ENCODE measurements around the gene MGLL.

Gene MGLL

DNA sequence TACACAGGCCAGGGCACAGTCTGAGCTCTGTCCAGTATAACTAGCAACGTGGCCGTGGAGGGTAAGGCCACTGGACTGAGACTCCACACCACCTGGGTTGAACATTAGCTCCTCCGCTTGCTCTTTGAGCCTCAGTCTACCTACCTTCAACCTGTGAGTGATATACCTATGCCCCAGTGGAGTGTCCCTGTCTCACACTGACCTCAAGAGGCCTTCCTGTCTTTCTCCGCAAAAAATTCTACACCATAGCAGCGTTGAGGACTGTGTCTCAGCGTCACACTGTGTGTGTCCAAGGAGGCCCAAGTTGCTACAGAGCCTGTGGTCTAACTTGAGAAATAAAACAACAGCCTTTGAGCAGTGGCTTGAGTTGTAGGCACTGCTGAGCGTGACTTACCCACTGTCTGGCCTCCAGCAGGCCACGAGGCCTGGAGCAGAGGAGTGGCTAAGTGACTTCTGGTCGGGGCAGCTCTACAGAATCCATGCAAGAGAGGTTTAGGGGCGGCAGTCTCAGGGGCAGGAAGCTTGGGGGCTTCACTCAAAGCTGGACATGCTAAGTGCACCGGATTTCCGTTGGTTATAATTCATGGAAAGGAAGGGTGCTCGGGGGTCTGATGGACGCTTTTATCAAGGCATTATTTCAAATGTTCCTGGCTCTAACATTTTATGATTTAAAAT, 2.0 kb upstream of the MGLL start:
- H3K36me3 Mint-ChIP-seq, result no peaks in the 10 kb centered on the region
- H3K27me3 Mint-ChIP-seq, result peaks cover 15% of the 10 kb centered on the region
- ATAC-seq (ENCODE audit: low read depth), result no peak
- DNase-seq (ENCODE audit: low spot score in 2 of 2), result no peak
- peaks cover 16% of the 10 kb centered on the region for H3K4me1 Mint-ChIP-seq
- H3K4me3 Mint-ChIP-seq, result peak overlapping the region; percentile 79
- no peak overlapping the region for H3K27ac Mint-ChIP-seq
- H3K9me3 Mint-ChIP-seq, result peaks cover 6% of the 10 kb centered on the region

DNA sequence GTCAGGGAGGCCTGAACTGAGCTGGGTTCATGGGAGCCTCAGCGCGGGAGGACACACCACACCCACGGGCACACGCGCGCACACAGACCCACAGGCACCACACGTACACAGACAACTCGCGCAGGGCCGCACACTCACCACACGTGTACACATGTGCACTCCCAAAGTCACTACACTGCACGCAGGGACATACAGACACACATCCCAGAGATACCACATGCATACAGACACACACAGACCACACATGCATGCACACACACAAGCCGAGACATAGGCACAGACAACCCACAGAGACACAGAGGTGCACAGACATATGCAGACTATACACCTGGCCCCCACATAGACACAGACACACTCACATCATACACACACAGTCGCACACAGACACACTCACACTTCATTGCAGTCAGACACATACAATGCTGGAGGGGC, 1.1 kb upstream of the MGLL start:
- Mint-ChIP-seq H3K27ac (peak overlapping the region; percentile 48), H3K27me3 (peaks cover 15% of the 10 kb centered on the region), H3K4me3 (peak overlapping the region; percentile 79), H3K4me1 (peaks cover 16% of the 10 kb centered on the region), H3K36me3 (no peaks in the 10 kb centered on the region), H3K9me3 (peaks cover 3% of the 10 kb centered on the region)
- ATAC-seq (ENCODE audit: low read depth), result no peak
- DNase-seq (ENCODE audit: low spot score in 2 of 2), result no peak

DNA sequence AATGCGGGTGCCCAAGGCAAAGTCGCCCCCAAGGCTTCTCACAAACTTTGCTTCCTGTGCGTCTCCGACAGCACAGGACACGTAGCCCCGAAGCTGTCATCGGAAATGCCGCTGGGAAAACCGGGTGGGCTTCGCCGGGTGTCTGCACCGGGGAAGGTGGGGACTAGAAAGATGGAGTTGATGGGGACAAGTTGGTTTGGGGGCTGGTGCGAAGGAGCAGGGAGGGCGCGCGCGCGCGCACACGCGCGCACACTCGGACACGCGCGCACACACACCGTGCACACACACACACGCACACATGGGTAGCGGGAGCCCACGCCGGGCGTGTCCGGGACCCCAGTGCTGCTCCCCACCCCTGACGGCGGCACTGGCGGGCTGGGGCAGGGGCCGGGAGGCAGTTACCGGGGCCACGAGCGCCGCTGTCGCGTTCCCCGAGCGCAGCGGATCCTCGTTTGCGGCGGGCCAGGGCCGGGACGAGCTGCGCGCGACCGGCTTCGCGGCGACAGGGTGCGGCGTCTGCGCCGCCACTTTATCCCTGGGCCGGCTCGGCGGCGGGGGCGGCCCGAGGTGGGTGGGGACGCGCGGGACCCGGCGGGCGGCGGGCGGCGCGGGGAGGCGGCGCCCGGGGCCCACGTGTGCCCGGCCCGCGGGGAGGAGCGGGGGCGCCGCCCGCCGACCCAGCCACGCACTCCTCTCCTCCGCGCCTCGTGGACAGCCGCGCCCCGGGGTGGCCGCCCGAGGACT, 539 bp upstream of the MGLL start:
- Mint-ChIP-seq H3K4me3 (peak overlapping the region; percentile 92), H3K4me1 (peaks cover 16% of the 10 kb centered on the region), H3K27ac (peak overlapping the region; percentile 55), H3K27me3 (peaks cover 15% of the 10 kb centered on the region), H3K36me3 (no peaks in the 10 kb centered on the region), H3K9me3 (peaks cover 3% of the 10 kb centered on the region)
- ATAC-seq (ENCODE audit: low read depth), result peak; percentile 62
- peak; percentile 22 to 23 for DNase-seq (ENCODE audit: low spot score in 2 of 2)

DNA sequence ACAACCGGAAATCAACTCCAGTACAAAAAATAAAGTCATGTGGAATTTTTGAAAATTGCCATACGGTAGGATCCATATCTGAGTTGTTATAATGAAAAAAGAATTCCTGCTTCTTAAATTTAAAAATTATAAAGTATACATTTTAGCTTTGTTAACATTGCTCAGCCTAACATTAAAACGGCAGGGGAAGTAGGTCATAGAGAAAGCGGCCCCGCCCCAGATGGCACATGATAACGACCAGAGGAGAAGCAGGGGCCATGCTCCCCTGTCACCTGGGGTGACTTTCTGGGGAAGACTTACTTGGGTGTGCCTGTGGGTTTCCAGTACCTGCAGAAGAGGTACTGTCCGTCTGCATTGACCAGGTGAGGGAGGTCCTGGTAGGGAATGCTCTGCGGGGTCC, 921 bp downstream of the MGLL start:
- DNase-seq (ENCODE audit: low spot score in 2 of 2) (no peak), ATAC-seq (ENCODE audit: low read depth) (peak; percentile 62)
- Mint-ChIP-seq H3K27me3 (peaks cover 13% of the 10 kb centered on the region), H3K4me3 (peak overlapping the region; percentile 46), H3K27ac (peak overlapping the region; percentile 54), H3K9me3 (peaks cover under 1% of the 10 kb centered on the region), H3K36me3 (no peaks in the 10 kb centered on the region), H3K4me1 (peaks cover 16% of the 10 kb centered on the region)

DNA sequence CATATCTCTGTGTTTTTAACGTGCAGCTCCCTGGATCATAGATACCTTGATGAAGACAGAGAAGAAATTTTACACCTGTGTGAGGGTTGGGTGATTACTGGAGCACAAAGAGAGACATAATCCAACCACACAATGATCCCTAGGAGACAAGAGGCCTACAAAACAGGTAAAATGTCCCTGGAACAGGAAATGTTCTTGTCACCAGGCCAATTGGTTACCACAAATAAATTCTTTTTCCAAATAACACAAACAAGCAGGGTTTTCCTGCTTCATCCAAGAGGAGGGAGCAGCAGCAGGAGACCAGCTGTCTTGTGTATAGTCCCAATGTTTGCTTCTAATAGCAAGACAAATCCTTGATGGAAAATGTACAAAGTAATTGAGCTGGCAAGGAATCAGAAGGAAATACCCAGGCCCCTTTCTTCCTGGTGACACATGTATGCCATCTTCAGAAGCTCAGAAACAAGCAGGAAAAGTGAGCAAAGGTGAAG, 1.4 kb downstream of the MGLL start:
- DNase-seq (ENCODE audit: low spot score in 2 of 2) (no peak), ATAC-seq (ENCODE audit: low read depth) (no peak)
- H3K4me1 Mint-ChIP-seq, result peaks cover 16% of the 10 kb centered on the region
- H3K27ac Mint-ChIP-seq, result peak overlapping the region; percentile 54
- no peak overlapping the region for H3K4me3 Mint-ChIP-seq
- no peaks in the 10 kb centered on the region for H3K9me3 Mint-ChIP-seq
- H3K36me3 Mint-ChIP-seq, result no peaks in the 10 kb centered on the region
- H3K27me3 Mint-ChIP-seq, result peaks cover 12% of the 10 kb centered on the region

DNA sequence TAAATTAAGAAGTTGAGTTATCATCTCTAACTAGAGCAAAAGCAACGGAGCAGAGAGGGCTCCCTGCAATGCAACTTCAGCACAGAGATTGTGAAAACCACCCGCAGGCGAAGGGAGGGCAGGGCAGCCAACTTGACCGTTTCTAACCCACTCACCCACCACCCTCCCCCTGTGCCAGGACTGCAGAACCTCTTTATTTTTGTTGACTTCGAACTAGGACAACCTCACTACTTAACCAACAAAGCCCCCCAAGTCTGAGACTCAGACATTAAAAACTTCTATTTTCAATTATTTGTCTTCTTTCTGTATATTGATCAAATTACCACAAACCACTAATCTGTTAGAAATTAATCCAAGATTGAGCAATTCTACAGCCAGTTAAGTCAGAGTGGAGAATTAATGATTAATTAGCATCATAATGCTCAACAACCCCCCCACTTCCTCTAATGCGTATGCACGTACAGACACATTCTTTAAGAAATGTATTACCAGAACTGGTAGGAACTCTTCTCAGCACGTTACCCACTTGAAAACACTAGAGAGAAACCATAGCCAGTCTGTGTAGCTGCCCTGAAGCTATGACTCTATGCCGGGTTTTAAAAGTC, 2.0 kb downstream of the MGLL start:
- H3K36me3 Mint-ChIP-seq, result no peaks in the 10 kb centered on the region
- peaks cover 12% of the 10 kb centered on the region for H3K27me3 Mint-ChIP-seq
- H3K27ac Mint-ChIP-seq, result peak overlapping the region; percentile 54
- H3K4me1 Mint-ChIP-seq, result peaks cover 16% of the 10 kb centered on the region
- no peak for DNase-seq (ENCODE audit: low spot score in 2 of 2)
- H3K4me3 Mint-ChIP-seq, result no peak overlapping the region
- ATAC-seq (ENCODE audit: low read depth), result no peak
- no peaks in the 10 kb centered on the region for H3K9me3 Mint-ChIP-seq

DNA sequence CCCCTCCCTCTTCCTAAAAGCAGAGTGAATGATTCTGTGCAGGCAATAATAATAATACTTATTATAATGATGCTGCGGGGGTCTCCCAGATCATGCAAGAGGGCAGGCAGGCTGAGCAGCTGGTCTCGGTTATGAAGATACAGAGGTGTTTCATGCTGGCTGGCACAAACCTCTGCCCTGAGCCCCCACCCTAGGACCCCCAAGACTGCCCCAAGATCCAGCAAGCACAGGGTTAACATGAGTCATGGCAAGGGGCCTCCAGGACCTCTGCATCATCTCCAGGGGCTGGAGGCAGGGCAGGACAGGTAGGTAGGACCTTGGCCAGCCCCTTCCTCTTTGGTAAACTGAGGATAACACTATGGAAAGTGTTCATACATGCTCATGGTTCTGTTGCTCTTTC, 2.7 kb downstream of the MGLL start:
- Mint-ChIP-seq H3K36me3 (no peaks in the 10 kb centered on the region), H3K4me1 (peaks cover 16% of the 10 kb centered on the region), H3K27me3 (peaks cover 12% of the 10 kb centered on the region), H3K4me3 (no peak overlapping the region), H3K9me3 (no peaks in the 10 kb centered on the region), H3K27ac (no peak overlapping the region)
- ATAC-seq (ENCODE audit: low read depth) (no peak), DNase-seq (ENCODE audit: low spot score in 2 of 2) (no peak)

DNA sequence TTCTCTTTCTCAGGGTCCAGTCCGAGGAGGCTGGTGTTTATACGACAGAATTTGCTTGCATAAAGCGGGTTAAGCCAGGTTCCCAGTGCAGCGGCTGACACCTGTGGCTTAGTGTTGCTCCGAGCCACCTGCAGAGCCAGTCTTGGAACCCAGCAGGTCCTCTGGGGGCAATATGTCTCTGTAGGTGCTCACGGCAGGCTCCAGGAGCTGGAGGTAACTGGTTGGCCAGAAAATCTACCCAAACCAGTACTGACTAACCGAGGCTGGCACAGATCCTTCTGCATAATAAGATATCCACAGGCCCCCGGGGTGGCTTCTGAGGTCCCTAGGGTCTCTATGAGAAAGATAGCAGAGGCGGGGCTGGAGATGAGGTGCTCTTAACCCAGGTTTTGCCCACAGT, 3.2 kb downstream of the MGLL start:
- H3K27me3 Mint-ChIP-seq, result peaks cover 9% of the 10 kb centered on the region
- no peaks in the 10 kb centered on the region for H3K36me3 Mint-ChIP-seq
- H3K27ac Mint-ChIP-seq, result no peak overlapping the region
- no peak overlapping the region for H3K4me3 Mint-ChIP-seq
- no peak for ATAC-seq (ENCODE audit: low read depth)
- no peak for DNase-seq (ENCODE audit: low spot score in 2 of 2)
- no peaks in the 10 kb centered on the region for H3K9me3 Mint-ChIP-seq
- peaks cover 16% of the 10 kb centered on the region for H3K4me1 Mint-ChIP-seq

DNA sequence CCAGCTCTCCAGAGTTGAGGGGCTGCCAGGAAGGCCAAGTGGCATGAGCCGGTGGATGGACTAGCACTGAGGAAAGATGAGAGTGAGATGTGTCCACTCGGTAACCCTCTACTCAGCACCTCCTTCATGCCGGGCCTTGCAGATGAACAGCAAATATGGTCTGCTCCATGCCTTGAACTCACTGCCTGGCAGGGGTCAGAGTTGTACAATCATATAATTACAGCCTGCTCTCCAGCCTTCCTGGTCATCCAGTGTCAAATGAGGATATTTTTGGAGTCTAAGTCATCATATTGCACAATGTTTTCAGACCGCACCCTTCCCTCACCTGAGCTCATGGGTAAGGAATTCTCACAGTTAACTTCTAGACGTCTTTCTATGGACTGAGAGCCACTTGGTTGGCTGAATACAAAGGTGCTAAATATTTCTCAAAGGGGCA, 4.9 kb downstream of the MGLL start:
- peaks cover 11% of the 10 kb centered on the region for H3K4me1 Mint-ChIP-seq
- H3K9me3 Mint-ChIP-seq, result no peaks in the 10 kb centered on the region
- DNase-seq (ENCODE audit: low spot score in 2 of 2), result no peak

DNA sequence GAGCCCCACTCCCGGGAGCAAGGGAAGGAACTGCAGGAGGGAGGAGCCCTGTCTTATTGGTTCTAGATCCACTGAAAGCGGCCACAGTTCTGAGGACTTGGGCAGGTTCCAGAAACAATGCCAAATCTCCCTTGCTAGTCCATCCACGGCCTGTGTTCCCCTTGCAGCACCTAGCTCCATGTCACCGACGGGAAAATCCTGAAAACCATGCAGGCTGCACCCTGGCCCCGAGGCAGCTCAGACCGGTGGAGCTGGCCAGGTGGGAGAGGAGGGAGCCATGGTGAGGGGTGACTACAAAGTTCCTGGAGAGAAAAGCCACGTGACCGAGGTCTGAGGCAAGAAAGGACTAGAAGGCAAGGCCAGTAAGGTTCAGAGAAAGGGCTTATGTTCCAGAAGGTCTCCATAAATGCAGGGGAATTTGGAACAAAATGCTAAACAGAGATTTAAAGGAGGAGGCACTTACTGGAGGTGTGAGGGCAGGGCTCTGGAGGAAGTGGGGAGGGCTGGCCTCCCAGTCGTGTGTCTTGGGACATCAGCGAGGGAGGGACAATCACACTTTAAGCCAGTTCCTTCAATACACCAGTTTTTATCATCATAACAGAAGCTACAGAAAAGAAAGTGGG, 5.4 kb downstream of the MGLL start:
- Mint-ChIP-seq H3K9me3 (no peaks in the 10 kb centered on the region), H3K4me3 (no peak overlapping the region), H3K27me3 (peaks cover 2% of the 10 kb centered on the region), H3K36me3 (no peaks in the 10 kb centered on the region), H3K4me1 (peaks cover 11% of the 10 kb centered on the region), H3K27ac (no peak overlapping the region)
- ATAC-seq (ENCODE audit: low read depth) (no peak), DNase-seq (ENCODE audit: low spot score in 2 of 2) (no peak)

More for the DNA sequence above, 4.9 kb downstream of the MGLL start:
- Mint-ChIP-seq H3K36me3 (no peaks in the 10 kb centered on the region), H3K4me3 (no peak overlapping the region), H3K27me3 (peaks cover 2% of the 10 kb centered on the region), H3K27ac (no peak overlapping the region)
- no peak for ATAC-seq (ENCODE audit: low read depth)

DNA sequence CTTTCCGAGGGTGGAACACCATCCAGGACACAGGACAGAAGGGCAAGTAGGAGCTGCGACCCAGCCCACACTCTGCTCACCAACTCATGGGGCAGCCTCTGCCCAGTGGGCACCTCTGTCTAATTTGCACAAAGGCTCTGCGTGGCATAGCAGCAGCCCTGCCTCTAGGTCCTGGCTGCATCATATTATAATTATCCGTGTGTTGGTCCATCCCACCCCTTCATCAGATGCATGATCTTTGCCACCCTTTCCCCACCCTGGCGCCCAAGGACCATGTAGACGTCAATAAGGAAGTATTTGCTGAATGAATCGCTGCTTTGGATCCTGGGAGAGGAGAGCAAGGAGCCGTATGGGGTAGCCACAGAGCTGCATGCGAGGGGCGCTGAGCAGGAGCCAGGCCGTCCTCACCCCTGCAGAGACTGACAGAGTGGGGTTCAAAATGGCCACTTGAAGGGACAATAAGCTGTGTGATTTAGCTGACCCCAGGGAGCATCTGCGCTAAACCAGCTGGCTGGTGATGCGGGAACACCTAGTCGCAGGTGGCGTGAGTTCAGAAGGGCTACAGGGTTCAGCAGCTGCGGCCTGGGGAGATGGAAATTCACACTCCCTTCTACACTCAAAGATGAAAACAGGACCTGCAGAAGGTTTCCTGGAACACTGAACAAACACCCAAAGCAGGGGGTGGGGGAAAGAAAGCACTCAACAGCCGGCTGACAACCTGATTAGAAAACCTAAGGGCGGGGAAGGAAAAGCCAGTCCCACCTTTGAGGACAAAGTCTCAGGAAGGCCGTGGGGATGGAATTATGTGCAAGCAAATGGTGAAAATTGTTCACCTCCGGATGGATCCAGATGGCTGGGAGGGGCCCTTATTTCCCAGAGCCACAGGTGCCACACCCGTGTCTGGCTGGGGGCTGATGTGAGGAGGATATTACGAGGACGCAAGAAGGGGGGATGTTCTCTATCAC, 6.4 kb downstream of the MGLL start:
- Mint-ChIP-seq H3K4me1 (peaks cover 8% of the 10 kb centered on the region), H3K36me3 (no peaks in the 10 kb centered on the region), H3K9me3 (no peaks in the 10 kb centered on the region), H3K4me3 (no peak overlapping the region), H3K27ac (no peak overlapping the region), H3K27me3 (peaks cover 2% of the 10 kb centered on the region)
- DNase-seq (ENCODE audit: low spot score in 2 of 2) (no peak), ATAC-seq (ENCODE audit: low read depth) (no peak)

DNA sequence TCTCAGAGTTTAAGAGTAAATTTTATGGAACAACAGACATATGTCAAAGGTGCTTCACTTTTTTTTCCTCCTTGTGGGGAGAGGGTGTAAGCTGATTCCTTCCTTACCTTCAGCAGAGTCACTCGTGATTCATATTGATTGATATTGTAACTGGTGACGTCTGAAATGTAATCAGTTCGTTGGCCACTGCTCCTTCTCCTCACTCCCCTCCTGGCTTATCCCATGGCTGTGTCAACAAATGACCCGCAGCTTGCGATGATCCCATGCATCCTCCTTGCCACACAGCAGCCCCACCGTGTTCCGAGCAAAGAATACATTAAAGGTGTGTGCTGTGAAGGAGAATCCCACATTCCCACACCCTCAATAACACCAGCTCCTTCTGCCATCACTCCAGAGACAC, 7.3 kb downstream of the MGLL start:
- Mint-ChIP-seq H3K27ac (no peak overlapping the region), H3K9me3 (no peaks in the 10 kb centered on the region), H3K36me3 (no peaks in the 10 kb centered on the region), H3K4me3 (no peak overlapping the region), H3K27me3 (peaks cover 1% of the 10 kb centered on the region), H3K4me1 (peaks cover 1% of the 10 kb centered on the region)
- no peak for DNase-seq (ENCODE audit: low spot score in 2 of 2)
- no peak for ATAC-seq (ENCODE audit: low read depth)

DNA sequence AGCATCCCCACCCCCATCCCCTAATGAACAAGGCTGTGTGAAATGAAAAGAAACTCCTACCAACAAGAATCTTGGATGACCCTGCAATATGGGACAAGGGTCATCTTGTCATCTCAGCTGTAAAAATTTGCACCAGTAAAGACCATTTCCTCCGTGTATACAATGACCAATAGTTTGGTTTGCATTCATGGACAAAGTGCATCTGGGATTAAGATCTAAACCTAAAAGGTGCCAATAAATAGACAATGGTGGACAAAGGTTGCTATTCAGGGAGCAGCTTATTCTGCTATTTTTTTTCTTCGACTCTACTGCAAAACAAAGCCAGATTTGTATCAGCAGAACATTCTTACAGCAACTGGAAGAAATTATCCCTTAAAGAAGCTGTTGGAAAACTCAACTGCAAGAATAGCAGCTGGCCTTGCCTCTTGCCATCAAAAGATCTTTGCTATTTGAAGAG, 8.0 kb downstream of the MGLL start:
- no peak for DNase-seq (ENCODE audit: low spot score in 2 of 2)
- no peaks in the 10 kb centered on the region for H3K9me3 Mint-ChIP-seq
- no peak overlapping the region for H3K4me3 Mint-ChIP-seq
- H3K36me3 Mint-ChIP-seq, result no peaks in the 10 kb centered on the region
- H3K27ac Mint-ChIP-seq, result no peak overlapping the region
- ATAC-seq (ENCODE audit: low read depth), result no peak
- H3K4me1 Mint-ChIP-seq, result no peaks in the 10 kb centered on the region
- H3K27me3 Mint-ChIP-seq, result no peaks in the 10 kb centered on the region

Measured in memory B cell (primary cell).